ENCODE data around the gene UHRF2.
"Not testable (repeated sequence)": the region's sequence is repeated elsewhere in the genome, so short reads cannot be mapped to it uniquely, and the experiment has no call there.

UHRF2 gene

GRCh38 chr9:6428940-6429889, 16.2 kb downstream of the UHRF2 start:
- DNase-seq (ENCODE audit: low read depth): no peak

GRCh38 chr9:6431038-6431437, 18.0 kb downstream of the UHRF2 start:
- DNase-seq (ENCODE audit: low read depth): no peak

- DNase-seq (ENCODE audit: low read depth): no peak
Observed at GRCh38 chr9:6433410-6433809, 20.4 kb downstream of the UHRF2 start.

GRCh38 chr9:6439051-6439703, 26.2 kb downstream of the UHRF2 start:
- no peak for DNase-seq (ENCODE audit: low read depth)

- DNase-seq (ENCODE audit: low read depth): no peak
Observed at GRCh38 chr9:6440405-6440804, 27.4 kb downstream of the UHRF2 start.

- no peak for DNase-seq (ENCODE audit: low read depth)
Observed at GRCh38 chr9:6441269-6441668, 28.3 kb downstream of the UHRF2 start.

GRCh38 chr9:6443661-6444060, 30.7 kb downstream of the UHRF2 start:
- no peak for DNase-seq (ENCODE audit: low read depth)

GRCh38 chr9:6444128-6444527, 31.1 kb downstream of the UHRF2 start:
- no peak for DNase-seq (ENCODE audit: low read depth)

- no peak for DNase-seq (ENCODE audit: low read depth)
Observed at GRCh38 chr9:6449086-6449485, 36.1 kb downstream of the UHRF2 start.

- DNase-seq (ENCODE audit: low read depth): no peak
Observed at GRCh38 chr9:6449645-6450044, 36.6 kb downstream of the UHRF2 start.

- no peak for DNase-seq (ENCODE audit: low read depth)
Observed at GRCh38 chr9:6450641-6451375, 37.8 kb downstream of the UHRF2 start.

- DNase-seq (ENCODE audit: low read depth): not testable (repeated sequence)
Observed at GRCh38 chr9:6455292-6455691, 42.3 kb downstream of the UHRF2 start.

GRCh38 chr9:6458704-6459103, 45.7 kb downstream of the UHRF2 start:
- not testable (repeated sequence) for DNase-seq (ENCODE audit: low read depth)

- DNase-seq (ENCODE audit: low read depth): no peak
Observed at GRCh38 chr9:6459718-6460117, 46.7 kb downstream of the UHRF2 start.

GRCh38 chr9:6460189-6460768, 47.3 kb downstream of the UHRF2 start:
- DNase-seq (ENCODE audit: low read depth): no peak

GRCh38 chr9:6461619-6462018, 48.6 kb downstream of the UHRF2 start:
- DNase-seq (ENCODE audit: low read depth): no peak

- no peak for DNase-seq (ENCODE audit: low read depth)
Observed at GRCh38 chr9:6467006-6467625, 54.1 kb downstream of the UHRF2 start.

GRCh38 chr9:6471231-6471850, 58.3 kb downstream of the UHRF2 start:
- DNase-seq (ENCODE audit: low read depth): no peak

GRCh38 chr9:6473151-6473550, 60.2 kb downstream of the UHRF2 start:
- DNase-seq (ENCODE audit: low read depth): no peak

GRCh38 chr9:6479959-6480358, 67.0 kb downstream of the UHRF2 start:
- DNase-seq (ENCODE audit: low read depth): no peak

- DNase-seq (ENCODE audit: low read depth): no peak
Observed at GRCh38 chr9:6484210-6484609, 71.2 kb downstream of the UHRF2 start.
